Vagina (tissue), 2 donors: Measurements from ENCODE around the gene GAS7. TPM values are rescaled to one million over a fixed set of nuclear protein-coding genes. Genes with fewer than 3 reads are reported as not detected.

Source experiments
- DNase-seq, 2 donors: peaks; one replicate each; pipeline ENCODE4 v3.0.0-alpha.2; 2017; ENCODE audit errors: extremely low spot score in 2 of 2
- H3K27ac ChIP-seq: fragments of 200-600 bp; sonication (generic); one replicate; pipeline ENCODE4 v1.5.1; 2019
- H3K27me3 ChIP-seq: fragments of 200-600 bp; sonication (generic); one replicate; pipeline ENCODE4 v1.5.1; 2019
- H3K36me3 ChIP-seq, 2 donors: fragments of 200-600 bp; sonication (generic); one replicate each; pipeline ENCODE4 v1.5.1; 2017 to 2019
- H3K4me1 ChIP-seq: fragments of 200-600 bp; sonication (generic); one replicate; pipeline ENCODE4 v1.5.1; 2019
- H3K4me3 ChIP-seq, 2 donors: fragments of 200-600 bp; sonication (generic); 1 replicate in 1 of 2; 2 replicates in 1 of 2; pipeline ENCODE4 v1.5.1; 2016 to 2019
- H3K9me3 ChIP-seq: fragments of 200-600 bp; sonication (generic); one replicate; pipeline ENCODE4 v1.5.1; 2019
- CTCF ChIP-seq, 3 experiments: fragments of 450-650 bp in 2 of 3; fragments of 200-600 bp in 1 of 3; sonication (generic) in 1 of 3; IDR thresholded peaks; one replicate each; pipeline ENCODE4 v1.5.1; 2017 to 2019; ENCODE audit warnings: antibody characterized with exemption in 3 of 3, mild to moderate bottlenecking in 2 of 3, moderate library complexity in 2 of 3
- POLR2A ChIP-seq, 2 donors: fragments of 450-650 bp; IDR thresholded peaks; one replicate each; pipeline ENCODE4 v1.6.1; 2017; ENCODE audit warnings: antibody characterized with exemption in 2 of 2, mild to moderate bottlenecking in 2 of 2, moderate library complexity in 2 of 2
- POLR2AphosphoS5 ChIP-seq, 2 donors: sonication (generic); formaldehyde crosslinking; IDR thresholded peaks; one replicate each; pipeline ENCODE4 v1.9.0; 2017; ENCODE audit warnings: antibody characterized with exemption in 2 of 2, mild to moderate bottlenecking in 2 of 2, low read depth in 1 of 2; ENCODE audit not compliant: insufficient read depth in 1 of 2
- intact Hi-C: fragments of 100-400 bp; cut with DNase I; formaldehyde crosslinking; loops from one replicate; pipeline ENCODE4 v1.15.1; 2023
- total RNA-seq: library from RNA; depleted of rRNA; stranded (reverse); fragments of >200 nt; gene quantifications from one replicate; pipeline ENCODE4 v1.2.3, GENCODE V29; 2016

The GAS7 gene
- 47.1 TPM for total RNA-seq

GRCh38 chr17:10198509-10199249 is at the start of gene GAS7:
TSS of gene GAS7 (minus strand) at chr17:10198606.
- H3K27ac ChIP-seq, result peak within 1 kb of the TSS; percentile 67
- TF ChIP-seq POLR2AphosphoS5 (IDR thresholded peaks at IDR 0.05; ENCODE audit: insufficient read depth in 1 of 2, low read depth in 1 of 2) (no peak), CTCF (IDR thresholded peaks at IDR 0.05) (no peak), POLR2A (IDR thresholded peaks at IDR 0.05) (peak in 1 of 2 donors; percentile 33)
- intact Hi-C loops, result no loop called here
- peak within 1 kb of the TSS; percentile 60 to 70 for H3K4me3 ChIP-seq
- H3K27me3 ChIP-seq, result no peaks in the 10 kb centered on the region
- peaks cover 8% of the 10 kb centered on the region for H3K9me3 ChIP-seq
- H3K4me1 ChIP-seq, result peaks cover 32% of the 10 kb centered on the region
- DNase-seq, result no peak
- no peaks in the 10 kb centered on the region for H3K36me3 ChIP-seq

- TF ChIP-seq POLR2AphosphoS5 (IDR thresholded peaks at IDR 0.05; ENCODE audit: insufficient read depth in 1 of 2, low read depth in 1 of 2) (no peak), POLR2A (IDR thresholded peaks at IDR 0.05) (no peak), CTCF (IDR thresholded peaks at IDR 0.05) (no peak)
- Histone ChIP-seq H3K4me1 (peaks cover 12% of the 10 kb centered on the region), H3K27ac (no peak overlapping the region), H3K9me3 (no peaks in the 10 kb centered on the region), H3K4me3 (no peak overlapping the region), H3K36me3 (no peaks in the 10 kb centered on the region), H3K27me3 (no peaks in the 10 kb centered on the region)
- intact Hi-C loops, result no loop called here
- DNase-seq, result peak in 1 of 2 donors; percentile 40
Measured at GRCh38 chr17:10247810-10248209, 49.4 kb upstream of the GAS7 start.

GRCh38 chr17:10243883-10244844 is 45.8 kb upstream of the GAS7 start:
- TF ChIP-seq POLR2A (IDR thresholded peaks at IDR 0.05), result no peak
- no peak for TF ChIP-seq POLR2AphosphoS5 (IDR thresholded peaks at IDR 0.05; ENCODE audit: insufficient read depth in 1 of 2, low read depth in 1 of 2)
- no peak for TF ChIP-seq CTCF (IDR thresholded peaks at IDR 0.05)
- DNase-seq, result no peak
- H3K9me3 ChIP-seq, result no peaks in the 10 kb centered on the region
- H3K27me3 ChIP-seq, result no peaks in the 10 kb centered on the region
- intact Hi-C loops, result no loop called here
- H3K4me3 ChIP-seq, result no peak overlapping the region
- peaks cover 12% of the 10 kb centered on the region for H3K4me1 ChIP-seq
- H3K27ac ChIP-seq, result peak overlapping the region; percentile 2
- no peaks in the 10 kb centered on the region for H3K36me3 ChIP-seq

- Histone ChIP-seq H3K27ac (no peak overlapping the region), H3K36me3 (no peaks in the 10 kb centered on the region), H3K4me1 (peaks cover 12% of the 10 kb centered on the region), H3K4me3 (no peak overlapping the region), H3K9me3 (no peaks in the 10 kb centered on the region), H3K27me3 (no peaks in the 10 kb centered on the region)
- intact Hi-C loops, result no loop called here
- DNase-seq, result no peak
- no peak for TF ChIP-seq CTCF (IDR thresholded peaks at IDR 0.05)
- TF ChIP-seq POLR2AphosphoS5 (IDR thresholded peaks at IDR 0.05; ENCODE audit: insufficient read depth in 1 of 2, low read depth in 1 of 2), result no peak
- no peak for TF ChIP-seq POLR2A (IDR thresholded peaks at IDR 0.05)
Measured at GRCh38 chr17:10241781-10242180, 43.4 kb upstream of the GAS7 start.
